Ramos (cell line): Measurements from ENCODE around the gene FER1L5.

Source experiments
- in situ Hi-C: fragments of 300-500 bp; cut with MboI; formaldehyde crosslinking; loops from one replicate; pipeline ENCODE4 v1.14.3; 2022; ENCODE audit warnings: low sequenced_read_pairs; ENCODE audit not compliant: unreplicated experiment

FER1L5 gene

GRCh38 chr2:96669539-96670215, 27.1 kb downstream of the FER1L5 start:
- in situ Hi-C loops: no loop called here

DNA sequence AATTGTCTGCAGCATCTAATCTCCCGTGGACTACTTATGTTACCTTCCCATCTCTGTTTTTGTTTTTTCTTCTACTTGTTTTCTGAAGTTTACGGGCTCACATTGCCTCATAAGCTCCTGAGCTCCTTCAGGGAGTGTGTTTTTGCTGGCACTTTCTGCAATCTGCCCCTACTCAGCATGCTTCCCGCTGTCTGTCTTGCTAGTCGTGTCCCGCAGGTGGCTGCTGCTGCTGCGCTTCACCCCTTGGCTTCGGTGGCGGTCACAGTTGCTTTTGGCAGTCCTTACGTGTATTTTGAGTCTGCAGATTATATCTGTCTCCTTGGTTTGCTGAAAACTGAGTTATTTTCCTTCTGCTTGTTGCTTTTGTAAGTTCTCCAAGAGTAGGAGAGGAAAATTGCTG, 37.3 kb downstream of the FER1L5 start:
- in situ Hi-C loops: no loop called here

GRCh38 chr2:96680561-96681141, 38.1 kb downstream of the FER1L5 start:
- in situ Hi-C loops: no loop called here

DNA sequence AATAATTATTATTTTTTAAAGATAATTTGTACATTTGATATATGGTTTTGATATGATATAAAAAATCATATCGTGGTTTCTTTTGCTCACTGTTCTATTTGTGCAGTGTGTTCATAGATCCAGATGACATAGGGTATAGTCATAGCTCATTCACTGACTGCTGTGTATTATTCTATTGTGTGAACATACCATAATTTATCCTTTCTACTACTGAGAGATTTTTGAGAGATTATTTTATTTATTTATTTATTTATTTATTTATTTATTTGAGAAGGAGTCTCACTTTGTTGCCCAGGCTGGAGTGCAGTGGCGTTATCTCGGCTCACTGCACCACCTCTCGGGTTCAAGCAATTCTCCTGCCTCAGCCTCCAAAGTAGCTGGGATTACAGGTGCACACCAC, 39.0 kb downstream of the FER1L5 start:
- in situ Hi-C loops: no loop called here

DNA sequence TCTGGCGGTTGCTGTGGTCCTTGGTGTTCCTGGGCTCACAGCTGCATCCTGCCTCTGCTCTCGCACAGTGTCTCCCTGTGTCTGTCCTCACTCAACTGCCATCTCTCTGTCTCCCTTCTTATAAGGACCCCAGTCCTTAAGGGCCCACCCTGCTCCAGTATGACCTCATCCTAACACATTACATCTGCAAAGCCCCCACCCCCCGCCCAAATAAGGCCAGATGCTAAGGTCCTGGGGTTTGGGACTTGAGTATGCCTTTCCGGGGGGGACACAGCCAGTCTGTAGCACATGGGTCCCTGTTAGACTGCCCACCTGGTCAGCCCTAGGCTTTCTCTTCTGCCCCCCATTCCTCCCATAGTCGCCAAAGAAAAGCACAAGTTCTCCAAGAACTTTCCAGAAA, 40.7 kb downstream of the FER1L5 start:
- in situ Hi-C loops: no loop called here

GRCh38 chr2:96683972-96684820, 41.6 kb downstream of the FER1L5 start:
- in situ Hi-C loops: no loop called here

DNA sequence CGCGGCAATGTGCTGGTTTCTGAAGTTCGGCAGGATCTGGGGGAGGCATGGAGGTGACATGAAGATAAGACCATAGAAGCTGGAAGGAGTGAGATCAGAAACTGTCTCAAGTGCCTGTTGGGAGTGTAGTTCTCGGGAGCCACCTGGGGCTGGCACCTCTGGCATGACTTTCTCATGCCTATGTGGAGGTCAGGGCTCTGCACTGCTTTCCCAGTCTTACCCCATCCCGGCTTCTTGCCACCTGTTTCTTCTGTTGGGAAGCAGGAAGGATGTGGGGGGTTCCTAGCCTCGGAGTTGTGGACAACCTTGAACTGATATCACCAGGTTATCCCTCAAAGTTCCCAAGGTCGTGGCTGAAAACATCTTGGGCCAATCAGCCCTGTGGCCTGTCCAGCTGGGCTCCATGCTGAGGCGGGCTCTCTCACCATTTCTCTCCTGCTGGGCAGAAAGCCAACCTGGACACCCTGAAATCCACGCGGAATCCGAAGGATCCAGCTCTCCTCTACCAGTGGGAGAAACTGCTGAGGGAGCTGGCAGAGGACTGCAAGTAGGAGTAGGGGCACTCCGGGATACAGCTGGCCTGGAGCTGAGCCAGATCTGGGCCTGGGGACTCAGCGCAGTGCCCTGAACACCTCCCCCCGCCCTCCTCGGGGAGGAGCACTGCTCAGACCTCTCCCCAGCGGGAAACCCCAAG, 42.5 kb downstream of the FER1L5 start:
- in situ Hi-C loops: no loop called here

DNA sequence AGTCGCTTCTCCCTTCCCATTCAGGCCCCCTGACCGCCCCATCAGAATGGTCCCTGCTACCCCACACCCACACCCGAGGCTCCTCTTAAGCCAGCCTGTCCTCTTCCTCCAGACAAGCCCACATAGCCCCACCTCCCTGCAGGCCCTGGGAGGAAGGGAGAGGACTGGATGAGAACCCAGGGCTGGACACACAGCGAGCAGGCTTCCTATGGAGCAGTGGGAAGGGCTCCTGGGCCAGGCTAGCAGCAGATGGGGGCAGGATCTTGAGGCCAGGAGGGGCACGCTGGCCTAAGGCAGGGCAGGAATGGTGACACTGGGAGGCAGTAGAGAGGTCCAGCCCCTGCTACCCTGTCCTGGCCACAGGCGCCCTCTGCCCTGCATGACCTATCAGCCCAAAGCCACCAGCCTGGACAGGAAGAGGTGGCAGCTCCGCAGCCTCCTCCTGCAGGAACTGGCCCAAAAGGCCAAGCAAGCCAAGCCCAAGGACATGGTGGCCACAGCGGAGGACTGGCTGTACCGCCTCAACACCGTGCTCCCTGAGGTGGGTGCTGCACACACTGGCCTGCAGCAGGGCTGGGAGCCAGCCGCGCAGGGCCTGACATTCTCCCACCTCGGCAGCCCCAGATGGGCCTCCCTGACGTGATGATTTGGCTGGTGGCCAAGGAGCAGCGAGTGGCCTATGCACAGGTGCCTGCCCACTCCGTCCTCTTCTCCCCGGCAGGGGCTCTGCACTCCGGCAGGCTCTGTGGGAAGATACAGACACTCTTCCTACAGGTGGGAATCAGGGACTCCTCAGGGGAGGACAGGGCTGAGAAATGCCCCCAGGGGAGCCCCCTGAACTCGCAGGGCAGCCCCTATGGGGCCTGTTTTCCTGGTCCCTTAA, 43.3 kb downstream of the FER1L5 start:
- in situ Hi-C loops: no loop called here

DNA sequence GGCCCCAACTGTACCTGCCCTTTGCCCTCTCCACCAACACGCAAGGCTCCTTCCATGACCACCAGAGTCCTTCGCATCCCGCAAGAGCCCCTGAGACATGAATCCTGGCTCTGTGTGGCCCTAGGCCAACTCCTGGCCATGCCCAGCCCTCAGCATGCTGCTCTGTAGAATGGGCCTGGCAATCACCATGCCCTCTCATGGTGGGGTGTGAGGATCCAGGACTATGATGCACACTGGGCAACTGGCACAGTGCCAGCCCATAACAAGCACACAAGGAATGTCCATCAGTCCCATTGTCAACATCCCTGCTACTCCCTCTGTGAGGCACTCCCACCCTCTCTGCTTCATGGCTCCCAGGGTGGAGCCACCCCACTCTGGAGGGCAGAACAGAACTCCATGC, 44.7 kb downstream of the FER1L5 start:
- in situ Hi-C loops: no loop called here

- in situ Hi-C loops: no loop called here
Observed at GRCh38 chr2:96687711-96688640, 45.4 kb downstream of the FER1L5 start.

GRCh38 chr2:96688649-96689430, 46.3 kb downstream of the FER1L5 start:
- in situ Hi-C loops: no loop called here

- in situ Hi-C loops: no loop called here
Observed at GRCh38 chr2:96689431-96689991, 46.9 kb downstream of the FER1L5 start.

DNA sequence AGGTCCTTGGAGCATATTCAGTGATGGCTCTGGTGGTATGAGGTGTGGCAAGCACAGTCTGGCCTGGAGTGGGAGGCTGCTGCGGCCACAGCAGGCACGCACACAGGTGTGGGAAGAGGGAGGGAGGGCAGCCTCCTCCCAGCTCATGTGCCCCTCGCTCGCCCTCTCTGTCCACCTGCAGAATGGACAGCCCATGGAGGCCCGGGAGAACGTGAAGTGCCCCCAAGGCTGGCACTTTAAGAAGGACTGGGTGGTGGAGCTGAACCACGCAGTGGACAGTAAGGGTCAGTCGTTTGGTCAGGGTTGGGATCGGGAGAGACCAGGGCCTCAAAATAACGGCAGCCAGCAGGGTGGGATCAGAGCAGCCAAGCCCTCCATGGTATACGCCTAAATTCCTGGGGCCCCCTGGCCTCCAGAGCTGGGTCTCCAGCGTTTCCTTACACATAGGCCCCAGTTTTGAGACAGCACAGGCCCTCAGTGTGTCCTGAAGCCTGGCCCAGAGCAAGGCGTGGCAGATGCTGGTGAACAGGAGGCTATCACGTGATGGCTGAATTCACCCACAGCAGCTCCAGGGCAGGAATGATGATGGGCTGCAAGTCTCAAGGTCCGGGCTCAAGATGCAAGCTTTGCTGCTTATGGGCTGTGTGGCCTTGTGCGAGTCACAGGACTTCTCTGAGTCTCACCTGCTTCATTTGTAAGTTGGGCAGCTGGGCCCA, 47.9 kb downstream of the FER1L5 start:
- in situ Hi-C loops: no loop called here

DNA sequence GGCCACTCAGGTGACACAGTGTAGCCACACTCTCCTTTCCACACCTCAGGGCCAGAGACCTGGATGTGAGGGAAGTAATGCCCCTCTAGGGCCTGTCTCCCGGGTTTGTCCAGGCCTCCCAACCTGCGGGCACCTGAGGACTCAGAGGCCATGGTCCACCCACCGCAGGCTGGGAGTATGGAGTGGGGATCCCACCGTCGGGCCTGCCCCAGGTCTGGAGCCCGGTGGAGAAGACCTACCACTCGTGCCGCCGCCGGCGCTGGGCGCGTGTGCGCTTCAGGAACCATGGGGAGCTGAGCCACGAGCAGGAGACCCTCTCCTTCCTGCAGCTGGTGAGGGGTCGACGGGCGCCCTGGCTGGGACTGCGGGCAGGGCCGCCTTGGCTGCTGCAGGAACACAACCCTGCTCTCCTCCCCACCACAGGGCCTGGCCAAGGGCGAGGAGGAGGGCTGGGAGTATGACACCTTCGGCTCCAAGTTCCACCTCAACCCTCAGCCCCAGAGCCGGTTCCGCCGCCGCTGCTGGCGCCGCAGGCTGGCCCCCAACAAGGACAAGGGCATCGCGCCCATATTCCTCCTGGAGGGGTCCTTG, 48.6 kb downstream of the FER1L5 start:
- in situ Hi-C loops: no loop called here

- in situ Hi-C loops: no loop called here
Observed at GRCh38 chr2:96692094-96692971, 49.8 kb downstream of the FER1L5 start.
